ENCODE data around the gene FOXO3. TPM values are rescaled to one million over a fixed set of nuclear protein-coding genes. Genes with fewer than 3 reads are reported as not detected.
A peak's percentile ranks its signal among the peaks of the same experiment; 100 is the strongest.
"Not testable (repeated sequence)": the region's sequence is repeated elsewhere in the genome, so short reads cannot be mapped to it uniquely, and the experiment has no call there.

FOXO3 gene
- total RNA-seq, 1 experiment from 2014 or later, result 11.5 TPM

GRCh38 chr6:108555399-108556052, 5.2 kb upstream of the FOXO3 start:
- DNase-seq (ENCODE audit: low read depth), result no peak

- DNase-seq (ENCODE audit: low read depth), result no peak
These were observed 4.5 kb upstream of the FOXO3 start for GRCh38 chr6:108556250-108556649.

GRCh38 chr6:108556866-108557493, 3.7 kb upstream of the FOXO3 start:
- DNase-seq (ENCODE audit: low read depth), result no peak

- peak; percentile 31 for DNase-seq (ENCODE audit: low read depth)
These were observed 3.0 kb upstream of the FOXO3 start for GRCh38 chr6:108557494-108558371.

GRCh38 chr6:108558372-108559096, 2.2 kb upstream of the FOXO3 start:
- peak; percentile 96 for DNase-seq (ENCODE audit: low read depth)

- peak; percentile 73 for DNase-seq (ENCODE audit: low read depth)
These were observed 1.4 kb upstream of the FOXO3 start for GRCh38 chr6:108559097-108559883.

GRCh38 chr6:108559884-108560462, 744 bp upstream of the FOXO3 start:
- DNase-seq (ENCODE audit: low read depth), result peak; percentile 68

- not testable (repeated sequence) for DNase-seq (ENCODE audit: low read depth)
These were observed 561 bp downstream of the FOXO3 start for GRCh38 chr6:108561309-108561647.

GRCh38 chr6:108561742-108562502, 1.2 kb downstream of the FOXO3 start:
- no peak for DNase-seq (ENCODE audit: low read depth)

- DNase-seq (ENCODE audit: low read depth), result peak; percentile 85
These were observed 1.8 kb downstream of the FOXO3 start for GRCh38 chr6:108562503-108562993.

- no peak for DNase-seq (ENCODE audit: low read depth)
These were observed 2.6 kb downstream of the FOXO3 start for GRCh38 chr6:108563292-108563691.

GRCh38 chr6:108564178-108564577, 3.5 kb downstream of the FOXO3 start:
- DNase-seq (ENCODE audit: low read depth), result peak; percentile 98

GRCh38 chr6:108565091-108565766, 4.5 kb downstream of the FOXO3 start:
- peak; percentile 30 for DNase-seq (ENCODE audit: low read depth)

- peak; percentile 60 for DNase-seq (ENCODE audit: low read depth)
These were observed 5.2 kb downstream of the FOXO3 start for GRCh38 chr6:108565893-108566292.

- no peak for DNase-seq (ENCODE audit: low read depth)
These were observed 5.7 kb downstream of the FOXO3 start for GRCh38 chr6:108566406-108566805.

GRCh38 chr6:108568101-108568500, 7.4 kb downstream of the FOXO3 start:
- no peak for DNase-seq (ENCODE audit: low read depth)

GRCh38 chr6:108568551-108569305, 8.0 kb downstream of the FOXO3 start:
- no peak for DNase-seq (ENCODE audit: low read depth)

GRCh38 chr6:108570517-108570916, 9.8 kb downstream of the FOXO3 start:
- DNase-seq (ENCODE audit: low read depth), result no peak

Data from HT1080 (cell line).